NCI-H1436 treated with DMSO at 0.1 percent for 48 hours (cell line): ENCODE data around the gene LYPD6.

Experiments used
- DNase-seq: peaks from one replicate; lab custom pipeline; 2025; lab: John Stamatoyannopoulos, UW

LYPD6 gene

GRCh38 chr2:149409506-149409905 lies 79.1 kb downstream of the LYPD6 start:
- DNase-seq, result no peak

DNA sequence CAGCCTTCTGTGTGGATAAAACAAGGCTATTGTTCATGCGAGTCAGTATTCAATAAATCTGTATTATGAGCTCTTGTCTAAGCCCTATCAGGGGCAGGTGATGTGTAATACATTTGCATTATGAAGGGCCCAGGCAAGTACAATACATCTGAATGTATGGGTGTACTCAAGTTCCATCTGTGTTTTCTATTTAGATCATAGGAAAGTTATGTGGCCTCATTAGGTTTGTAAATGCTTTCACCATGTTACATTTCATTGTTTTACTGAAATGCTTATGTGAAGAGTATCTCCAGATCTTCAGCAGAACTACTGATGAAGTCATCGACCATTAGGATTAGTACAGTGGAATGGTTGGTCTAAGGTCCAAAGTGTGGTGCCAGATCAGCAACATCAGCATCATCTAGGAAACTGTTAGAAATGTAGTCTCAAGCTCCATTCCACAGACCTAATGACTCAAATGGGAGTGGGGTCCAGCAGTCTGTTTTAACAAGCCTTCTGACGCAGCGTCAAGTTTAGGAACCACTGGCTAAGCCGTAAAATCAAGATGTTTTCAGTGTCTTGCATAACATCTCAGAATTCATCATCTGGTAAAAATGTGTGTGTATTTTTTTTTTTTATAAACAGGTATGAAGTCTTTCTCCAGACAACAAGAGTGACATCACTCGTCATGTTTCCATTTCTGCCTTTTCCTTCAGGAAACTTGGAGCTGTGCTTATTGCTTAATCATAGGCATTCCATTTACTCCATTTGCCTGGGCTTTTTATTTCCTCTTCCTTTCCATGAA lies 80.5 kb downstream of the LYPD6 start:
- DNase-seq, result no peak

DNA sequence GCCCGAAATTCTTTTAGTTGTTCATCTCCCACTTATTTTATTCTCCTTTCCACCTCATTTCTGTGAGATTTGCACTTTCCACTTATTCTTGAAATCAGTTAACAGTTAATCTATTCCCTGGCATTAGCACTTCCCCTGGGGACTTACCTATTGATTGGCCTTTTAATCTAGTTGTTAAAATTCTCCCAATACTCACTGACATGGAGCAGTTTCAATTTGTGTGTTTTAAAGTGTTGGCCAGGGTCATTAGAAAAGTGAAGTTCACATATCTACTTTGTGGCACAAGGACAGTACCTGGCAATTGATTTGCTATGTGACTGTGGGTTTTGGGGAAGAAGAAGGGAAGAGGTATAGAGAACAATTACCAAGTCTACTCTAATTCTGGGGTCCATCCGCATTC lies 83.1 kb downstream of the LYPD6 start:
- no peak for DNase-seq

DNA sequence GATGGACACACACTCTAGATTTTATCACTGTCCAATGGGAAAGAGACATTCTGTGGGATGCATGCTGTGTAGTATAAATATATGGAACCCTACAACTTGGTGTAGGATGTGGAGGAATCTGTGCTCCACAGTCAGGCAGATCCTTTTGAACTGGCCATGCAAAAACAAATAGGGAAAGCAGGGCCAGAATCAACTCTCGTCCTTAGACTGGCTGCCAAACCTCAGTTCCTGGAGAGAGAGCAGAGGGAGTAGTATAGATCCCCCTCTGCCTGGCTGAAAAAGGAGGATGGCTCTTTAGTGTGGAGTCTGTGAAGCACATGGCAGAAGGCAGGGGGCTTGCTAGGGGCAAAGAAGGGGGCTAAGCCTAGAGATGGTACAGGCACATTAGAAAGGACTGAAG lies 84.7 kb downstream of the LYPD6 start:
- DNase-seq, result no peak

DNA sequence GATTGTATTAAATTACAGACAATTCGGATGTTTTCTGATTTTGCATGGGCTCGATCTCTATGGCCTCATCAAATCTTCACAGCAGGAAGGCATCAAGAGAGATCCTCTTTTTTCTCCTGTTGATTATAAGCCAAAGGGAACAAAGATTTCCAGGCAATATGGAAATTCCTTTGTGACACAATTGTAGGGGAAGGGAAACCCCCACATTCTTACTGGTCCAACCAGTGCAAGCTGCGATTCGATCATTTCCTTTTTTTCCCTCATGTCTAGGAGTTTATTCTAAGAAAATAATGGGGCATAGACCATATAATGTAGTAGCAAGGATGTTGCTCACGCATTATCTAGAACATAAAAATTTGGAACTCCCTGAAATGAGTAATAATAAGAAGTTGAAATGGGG lies 87.7 kb downstream of the LYPD6 start:
- no peak for DNase-seq

DNA sequence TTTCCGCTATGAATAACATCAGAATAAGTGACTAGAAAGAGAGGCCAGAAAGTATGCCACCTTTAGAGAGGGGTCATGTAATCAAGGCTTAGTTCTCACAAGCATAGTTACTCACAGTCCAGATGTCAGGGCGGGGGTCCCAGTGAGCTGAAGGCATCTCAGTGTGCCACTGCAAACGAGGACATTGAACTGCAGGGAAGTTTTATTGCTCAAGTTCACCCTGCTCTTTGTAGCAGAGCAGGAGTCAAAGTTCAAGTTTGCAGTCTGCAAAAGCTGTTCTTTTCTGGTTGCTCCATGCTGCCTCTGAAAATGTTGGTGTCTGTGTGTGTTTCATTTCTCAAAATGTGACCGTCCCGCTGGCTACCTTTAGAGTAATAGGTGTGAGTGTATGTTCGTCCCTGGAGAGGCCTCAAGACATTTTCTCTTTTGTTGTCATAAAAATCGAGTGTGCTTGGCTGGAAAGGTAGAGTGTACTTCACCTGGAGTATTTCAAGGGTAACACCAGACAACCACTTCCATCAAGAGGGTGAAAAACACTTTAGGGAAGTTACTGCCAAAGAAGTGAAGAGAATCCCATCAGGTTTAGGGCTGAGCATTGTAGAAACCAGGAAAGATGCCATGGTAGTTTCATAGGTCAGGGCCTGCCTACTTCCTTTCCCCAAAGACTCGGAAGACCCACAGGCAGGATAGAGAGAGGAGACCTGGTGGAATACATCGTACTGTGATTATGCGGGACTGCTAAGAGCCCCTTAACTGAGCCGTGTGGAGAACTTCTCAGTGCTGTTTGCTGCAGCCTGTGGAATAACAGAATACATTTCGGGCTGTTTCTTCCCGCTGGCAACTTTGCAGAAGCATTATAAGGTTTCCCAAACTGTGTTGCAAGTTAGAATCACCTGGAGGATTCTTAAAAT lies 89.9 kb downstream of the LYPD6 start:
- DNase-seq, result no peak

DNA sequence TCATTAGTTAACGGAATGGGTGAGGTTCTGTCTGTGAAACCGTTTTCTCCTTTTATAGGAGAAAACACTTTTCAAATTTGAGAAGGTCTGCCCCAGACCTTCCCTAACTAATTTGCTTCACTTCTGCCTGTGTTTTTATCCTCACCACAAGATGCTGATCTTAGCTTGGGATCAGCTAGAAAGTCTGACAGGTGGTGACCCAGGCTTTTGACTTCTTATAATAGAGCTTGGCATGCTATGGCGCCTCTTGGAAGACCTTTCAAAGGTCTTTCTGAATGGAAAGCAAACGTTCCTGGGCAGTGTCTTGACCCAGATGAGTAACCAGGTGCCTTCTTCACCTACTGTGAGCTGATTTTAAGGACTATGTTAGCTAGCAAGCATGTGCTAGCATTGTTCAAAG lies 91.4 kb downstream of the LYPD6 start:
- DNase-seq, result no peak

- DNase-seq, result no peak
These were observed 92.1 kb downstream of the LYPD6 start for GRCh38 chr2:149422337-149422990.

- no peak for DNase-seq
These were observed 92.6 kb downstream of the LYPD6 start for GRCh38 chr2:149422991-149423338.

DNA sequence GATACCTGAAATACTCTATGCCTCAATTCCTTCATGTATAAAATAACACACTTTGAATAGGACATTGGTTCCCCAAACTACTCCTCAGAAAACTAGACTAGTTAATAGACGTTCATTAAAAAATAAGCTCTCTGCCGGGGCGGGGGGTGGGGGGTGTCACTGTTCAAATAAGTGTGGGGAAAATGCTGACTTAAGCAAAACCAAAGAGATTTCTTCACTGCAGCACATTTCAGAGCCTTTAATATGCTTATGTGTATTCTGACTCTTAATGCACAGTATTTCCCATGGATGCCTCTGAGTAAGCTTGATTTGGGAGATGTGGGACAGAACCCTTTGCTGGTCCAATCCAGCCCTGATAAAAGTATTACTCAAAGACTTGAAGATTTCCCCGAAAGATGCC lies 93.2 kb downstream of the LYPD6 start:
- no peak for DNase-seq

- no peak for DNase-seq
These were observed 97.0 kb downstream of the LYPD6 start for GRCh38 chr2:149427387-149427786.

DNA sequence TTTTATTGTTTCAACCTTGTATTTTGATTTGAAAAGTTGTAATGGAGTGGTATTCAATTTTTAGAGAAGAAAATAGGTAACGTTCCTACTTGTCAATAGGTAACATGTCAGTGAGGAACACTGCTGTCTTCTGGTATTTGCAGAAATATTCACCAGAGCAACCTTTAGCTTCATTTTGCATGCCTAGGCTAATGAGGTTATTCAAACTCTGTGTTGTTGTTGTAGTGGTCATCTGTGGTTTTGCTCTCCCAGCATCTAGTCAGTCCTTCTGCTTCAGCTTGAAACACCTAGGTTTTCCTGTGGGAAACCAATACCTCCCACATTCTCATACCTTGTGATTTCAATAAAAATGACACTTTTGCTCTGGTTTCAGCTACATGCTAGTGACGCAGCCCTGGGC lies 98.4 kb downstream of the LYPD6 start:
- no peak for DNase-seq

GRCh38 chr2:149430743-149431736 lies 100.7 kb downstream of the LYPD6 start:
- DNase-seq, result no peak

GRCh38 chr2:149438330-149438960 lies 108.1 kb downstream of the LYPD6 start:
- no peak for DNase-seq

- no peak for DNase-seq
These were observed 110.9 kb downstream of the LYPD6 start for GRCh38 chr2:149441255-149441654.

- DNase-seq, result no peak
These were observed 112.0 kb downstream of the LYPD6 start for GRCh38 chr2:149442346-149442745.

- DNase-seq, result no peak
These were observed 112.8 kb downstream of the LYPD6 start for GRCh38 chr2:149443150-149443549.

DNA sequence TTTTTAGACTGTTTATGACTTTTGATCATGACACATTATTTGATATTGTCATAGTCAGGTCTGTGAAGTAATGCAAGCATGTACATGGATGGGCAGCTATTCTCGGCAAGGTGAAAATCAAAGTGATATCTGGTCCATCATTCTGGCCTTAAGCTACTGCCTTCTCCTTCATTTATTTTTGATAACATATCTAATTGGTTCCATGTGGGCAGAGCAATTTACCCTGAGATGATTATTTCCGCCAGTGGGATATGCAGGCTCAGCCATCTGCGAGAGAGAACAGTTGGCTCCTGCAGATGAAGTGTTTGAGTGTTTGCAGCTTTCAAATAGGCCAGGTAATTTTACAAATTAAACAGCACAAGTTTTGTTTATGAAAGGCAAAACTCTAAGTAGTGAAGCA lies 116.4 kb downstream of the LYPD6 start:
- DNase-seq, result peak; percentile 39

DNA sequence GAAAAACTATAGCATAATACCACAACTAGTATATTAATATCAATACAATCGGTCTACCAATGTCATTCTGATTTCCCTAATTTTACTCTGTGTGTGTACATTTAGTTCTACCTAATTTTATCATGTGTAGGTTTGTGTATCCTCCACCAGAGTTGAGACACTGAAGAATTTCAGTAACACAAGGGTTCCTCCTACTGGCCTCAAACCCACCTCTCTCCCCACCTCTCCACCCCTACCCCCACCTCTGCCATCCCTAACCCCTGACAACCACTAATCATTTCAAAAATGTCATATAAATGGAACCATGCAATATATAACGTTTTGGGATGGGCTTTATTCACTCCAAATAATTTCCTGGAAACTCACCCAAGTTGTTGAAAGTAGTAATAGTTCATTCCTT lies 117.9 kb downstream of the LYPD6 start:
- no peak for DNase-seq

- DNase-seq, result no peak
These were observed 118.6 kb downstream of the LYPD6 start for GRCh38 chr2:149449017-149449416.
